GM19043 (cell line): Measurements from ENCODE around the gene SYN1.

Experiments used
- ATAC-seq: cut with Tn5 transposase; IDR thresholded peaks from one replicate; pipeline ENCODE4 v1.9.1; 2021; ENCODE audit warnings: low read depth; ENCODE audit not compliant: unreplicated experiment

Gene SYN1

DNA sequence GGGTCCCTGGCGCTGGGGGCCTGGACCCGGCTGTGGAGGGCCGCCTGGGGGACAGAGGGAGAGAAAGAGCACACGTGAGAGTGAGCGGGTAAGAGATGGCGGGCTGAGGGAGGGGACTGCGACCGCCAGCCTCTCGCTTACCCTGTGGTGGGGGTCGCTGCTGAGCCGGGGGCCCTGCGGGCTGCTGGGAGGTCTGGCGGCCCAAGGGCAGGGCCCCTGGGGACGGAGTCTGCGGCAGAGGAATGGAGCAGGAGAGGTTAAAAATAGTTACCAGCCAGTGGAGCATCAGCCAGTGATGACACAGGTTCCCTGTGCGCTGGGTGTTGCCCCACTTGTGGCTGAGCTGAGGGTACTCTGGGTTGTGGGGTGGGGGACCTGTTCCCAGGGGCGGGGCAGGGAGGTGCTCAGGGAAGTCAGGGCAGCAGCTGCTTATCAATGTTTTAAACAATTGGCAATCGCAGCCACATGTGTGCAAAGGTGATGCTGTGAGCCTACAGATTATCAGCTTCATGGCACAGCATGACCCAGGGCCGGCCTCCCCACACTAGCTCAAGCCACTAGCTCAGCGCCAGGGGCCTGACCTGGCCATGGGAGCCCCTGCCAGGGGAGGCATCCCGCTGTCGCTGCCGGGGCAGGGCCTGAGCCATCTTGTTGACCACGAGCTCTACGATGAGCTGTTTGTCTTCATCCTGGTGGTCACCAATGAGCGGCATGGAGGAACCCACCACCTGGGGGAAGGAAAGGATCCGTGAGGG, 44.9 kb downstream of the SYN1 start:
- ATAC-seq: no peak

DNA sequence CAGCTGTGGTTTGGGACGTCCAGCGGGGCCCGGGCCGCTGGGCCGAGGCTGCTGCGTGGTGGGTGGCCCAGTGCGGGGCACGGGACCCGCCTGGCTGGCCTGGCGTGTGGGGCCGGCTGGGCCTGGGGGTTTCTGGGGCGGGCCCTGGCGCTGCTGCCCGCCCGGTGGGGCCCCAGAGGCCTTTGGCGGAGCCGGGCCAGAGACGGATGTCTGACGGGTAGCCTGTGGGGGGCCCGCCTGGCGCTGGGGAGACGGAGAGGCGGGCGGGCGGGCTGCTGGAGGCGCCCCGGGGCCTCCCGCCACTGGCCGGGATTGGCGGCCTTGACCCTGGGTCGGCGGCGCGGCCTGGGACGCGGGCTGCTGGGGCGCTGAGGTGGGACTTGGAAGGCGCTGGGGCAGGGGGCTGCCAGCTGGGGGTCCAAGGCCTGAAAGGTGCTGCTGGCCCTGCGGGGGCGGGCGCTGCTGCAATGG, 45.5 kb downstream of the SYN1 start:
- ATAC-seq: no peak

DNA sequence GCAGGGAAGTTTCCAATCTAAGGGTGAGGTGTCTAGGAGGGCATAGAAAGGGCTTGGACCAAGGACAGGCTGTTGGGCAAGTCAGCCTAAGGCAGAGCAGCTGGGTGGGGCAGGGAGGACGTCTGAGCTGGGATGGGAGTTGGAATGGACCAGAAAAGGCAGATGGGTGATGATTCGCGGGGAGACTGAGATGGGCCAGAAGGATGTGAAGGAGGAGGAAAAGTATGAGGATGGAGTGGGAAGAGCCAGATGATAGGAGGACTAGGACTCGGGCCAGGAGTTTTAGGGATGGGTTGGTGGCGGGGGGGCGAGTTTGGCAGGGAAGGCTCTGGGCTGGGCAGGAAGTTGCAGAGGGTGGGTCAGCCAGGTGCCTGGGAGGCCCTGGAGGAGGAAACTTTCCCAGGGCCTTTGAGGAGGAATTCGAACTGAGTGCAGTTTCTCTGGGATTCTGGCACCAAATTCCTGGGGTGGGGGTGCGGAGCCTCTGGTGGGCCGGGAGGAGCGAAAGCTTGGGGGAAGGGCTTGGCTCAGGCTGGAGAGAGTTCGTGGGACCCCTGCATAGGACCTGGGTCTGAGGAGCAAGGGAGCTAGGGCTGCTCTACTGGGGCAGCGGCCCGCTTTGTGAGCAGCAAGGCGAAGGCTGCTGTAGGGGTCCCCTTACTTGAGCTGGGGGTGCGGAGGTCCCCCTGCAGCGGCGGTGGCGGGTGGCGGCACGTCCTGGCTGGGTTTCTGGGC, 46.1 kb downstream of the SYN1 start:
- no peak for ATAC-seq

DNA sequence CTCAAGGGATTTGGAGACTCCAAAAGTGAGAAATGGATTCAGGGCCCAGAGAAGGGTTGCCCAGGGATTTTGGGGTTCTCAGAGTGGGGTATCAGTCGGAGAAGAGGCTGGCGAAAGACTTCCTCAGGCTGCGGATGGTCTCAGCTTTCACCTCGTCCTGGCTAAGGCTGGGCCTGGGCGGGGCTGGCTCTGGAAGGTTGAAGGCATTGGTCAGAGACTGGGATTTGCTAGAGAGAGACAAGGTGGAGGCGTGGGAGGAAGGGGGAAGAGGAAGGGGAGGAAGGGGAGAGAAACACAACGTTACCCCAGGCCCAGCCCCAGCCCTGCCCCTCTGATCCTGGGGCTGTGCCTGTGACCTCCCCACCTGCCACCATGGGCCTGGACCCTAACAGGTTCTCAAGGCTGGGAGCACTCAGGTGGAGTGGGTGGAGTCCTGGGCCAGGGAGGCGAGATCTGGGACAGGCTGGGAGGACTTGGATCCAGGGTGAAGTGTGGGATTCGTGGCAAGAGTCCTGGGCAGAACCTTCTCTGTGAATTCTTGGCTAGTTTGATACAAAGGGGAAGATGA, 46.8 kb downstream of the SYN1 start:
- ATAC-seq: no peak

DNA sequence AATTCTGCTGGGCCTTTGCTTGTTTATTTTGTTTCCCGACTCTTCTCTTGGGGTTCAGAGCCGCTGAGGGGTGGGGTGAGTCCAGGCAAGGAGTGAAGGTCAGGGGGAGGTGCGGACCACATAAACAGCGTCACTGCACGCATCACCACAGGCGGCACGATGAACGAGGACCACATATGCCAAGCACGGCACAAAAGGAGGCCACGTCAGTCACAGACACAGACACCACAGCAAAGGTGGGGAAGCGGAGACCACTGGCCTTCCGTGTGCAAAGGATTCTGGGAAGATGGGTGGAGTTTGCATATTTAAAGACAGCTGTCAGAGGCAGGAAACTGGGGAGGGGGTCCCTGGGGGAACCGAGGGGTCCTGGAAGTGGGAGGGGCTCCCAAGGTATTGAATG, 47.8 kb downstream of the SYN1 start:
- no peak for ATAC-seq

DNA sequence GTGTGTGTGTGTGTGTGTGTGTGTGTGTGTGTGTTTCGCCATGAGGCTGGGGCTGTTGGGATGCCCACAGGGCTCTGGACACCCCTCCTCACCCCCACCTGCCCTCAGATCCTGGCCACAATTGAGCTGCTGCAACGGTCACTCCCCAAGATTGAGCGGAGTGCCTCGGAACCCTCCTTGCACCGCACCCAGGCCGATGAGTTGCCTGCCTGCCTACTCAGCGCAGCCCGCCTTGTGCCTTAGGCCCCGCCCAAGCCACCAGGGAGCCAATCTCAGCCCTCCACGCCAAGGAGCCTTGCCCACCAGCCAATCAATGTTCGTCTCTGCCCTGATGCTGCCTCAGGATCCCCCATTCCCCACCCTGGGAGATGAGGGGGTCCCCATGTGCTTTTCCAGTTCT, 48.4 kb downstream of the SYN1 start:
- ATAC-seq: no peak

DNA sequence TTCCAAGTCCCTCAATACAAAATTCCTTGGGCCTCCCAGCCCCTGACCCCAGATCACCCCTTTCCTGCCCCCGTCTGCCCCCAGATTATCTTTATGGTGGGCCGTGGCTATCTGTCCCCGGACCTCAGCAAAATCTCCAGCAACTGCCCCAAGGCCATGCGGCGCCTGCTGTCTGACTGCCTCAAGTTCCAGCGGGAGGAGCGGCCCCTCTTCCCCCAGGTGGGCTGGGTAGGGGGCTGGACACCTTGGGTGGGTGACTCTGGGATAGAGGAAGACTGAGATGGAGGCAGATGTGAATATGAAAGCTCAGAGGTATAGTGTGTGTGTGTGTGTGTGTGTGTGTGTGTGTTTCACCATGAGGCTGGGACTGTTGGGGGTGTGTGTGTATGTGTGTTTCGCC, 48.9 kb downstream of the SYN1 start:
- ATAC-seq: no peak

DNA sequence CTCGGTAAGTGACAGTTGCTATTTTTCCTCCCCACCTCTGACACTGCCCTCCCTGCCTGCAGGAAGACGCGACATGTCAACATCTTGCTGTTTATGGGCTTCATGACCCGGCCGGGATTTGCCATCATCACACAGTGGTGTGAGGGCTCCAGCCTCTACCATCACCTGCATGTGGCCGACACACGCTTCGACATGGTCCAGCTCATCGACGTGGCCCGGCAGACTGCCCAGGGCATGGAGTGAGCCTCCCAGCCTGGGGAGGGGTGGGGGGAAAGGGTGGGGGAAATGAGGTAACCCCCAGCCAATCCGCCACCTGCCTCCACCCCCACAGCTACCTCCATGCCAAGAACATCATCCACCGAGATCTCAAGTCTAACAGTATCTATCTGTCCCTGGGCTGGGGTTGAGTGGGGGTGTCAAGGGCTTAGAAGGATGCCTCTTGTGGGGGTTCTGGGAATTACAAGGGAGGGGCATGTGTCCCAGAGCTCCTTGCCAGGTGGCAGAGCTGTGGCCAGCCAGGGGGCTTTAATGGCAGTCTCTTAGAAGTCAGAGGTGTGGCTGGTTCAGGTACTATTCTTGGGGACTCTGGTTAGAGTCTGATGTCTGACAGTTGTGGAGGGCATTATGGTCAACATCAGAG, 50.9 kb downstream of the SYN1 start:
- ATAC-seq: no peak

DNA sequence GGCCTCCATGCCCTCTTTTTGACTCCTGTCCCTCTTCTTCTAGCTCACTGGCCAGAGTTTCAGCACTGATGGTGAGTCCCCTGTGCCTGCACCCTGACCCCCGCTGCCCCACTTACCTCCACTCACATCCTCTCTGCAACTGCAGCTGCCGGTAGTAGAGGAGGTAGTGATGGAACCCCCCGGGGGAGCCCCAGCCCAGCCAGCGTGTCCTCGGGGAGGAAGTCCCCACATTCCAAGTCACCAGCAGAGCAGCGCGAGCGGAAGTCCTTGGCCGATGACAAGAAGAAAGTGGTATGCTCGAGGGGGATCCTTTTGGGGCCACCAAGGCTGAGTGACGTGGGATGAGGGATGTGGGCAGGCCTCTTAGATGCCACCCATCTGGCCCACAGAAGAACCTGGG, 52.8 kb downstream of the SYN1 start:
- no peak for ATAC-seq

DNA sequence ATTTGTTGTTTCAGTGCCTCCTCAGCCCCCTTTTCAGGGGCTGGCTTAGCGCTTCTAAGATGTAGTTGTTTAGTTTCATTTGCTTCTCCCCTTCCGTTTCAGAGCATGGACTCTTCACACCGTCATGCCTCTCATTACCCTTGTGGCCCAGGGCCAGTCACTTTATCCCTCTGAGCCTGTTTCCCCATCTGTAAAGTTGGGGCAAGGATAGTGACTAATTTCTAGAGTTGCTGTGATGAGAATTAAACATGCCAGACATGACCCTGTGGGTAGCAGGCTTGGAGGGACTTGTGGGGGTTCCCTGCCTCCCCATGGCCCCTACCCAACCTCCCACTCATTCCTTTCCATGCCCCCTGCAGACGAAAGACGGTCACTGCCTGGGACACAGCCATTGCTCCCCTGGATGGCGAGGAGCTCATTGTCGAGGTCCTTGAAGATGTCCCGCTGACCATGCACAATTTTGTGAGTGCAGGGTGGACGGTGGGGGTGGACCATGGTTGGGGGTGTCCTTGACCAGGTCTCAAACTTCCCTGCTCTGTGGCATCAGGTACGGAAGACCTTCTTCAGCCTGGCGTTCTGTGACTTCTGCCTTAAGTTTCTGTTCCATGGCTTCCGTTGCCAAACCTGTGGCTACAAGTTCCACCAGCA, 55.1 kb downstream of the SYN1 start:
- no peak for ATAC-seq

DNA sequence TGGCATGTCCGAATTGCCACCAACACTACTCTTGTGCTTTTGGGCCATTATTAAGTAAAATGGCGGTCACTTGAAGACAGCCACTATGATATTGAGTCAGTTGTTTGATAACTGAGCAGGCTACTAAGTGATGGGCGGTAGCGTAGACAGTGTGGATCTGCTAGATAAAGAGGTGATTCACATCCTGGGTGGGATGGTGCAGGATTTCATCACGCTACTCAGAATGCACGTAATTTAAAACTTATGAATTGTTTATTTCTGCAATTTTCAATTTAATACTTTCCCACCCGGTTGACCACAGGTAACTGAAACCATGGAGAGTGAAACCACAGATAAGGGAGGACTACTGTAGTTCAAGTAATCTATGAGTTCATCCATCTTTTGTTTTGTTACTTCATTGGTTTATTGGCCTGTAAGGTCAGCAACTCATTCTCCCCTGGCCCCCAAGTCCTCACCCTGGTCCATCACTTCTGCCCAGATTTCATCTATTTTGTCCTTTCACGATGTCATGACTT, 55.8 kb downstream of the SYN1 start:
- no peak for ATAC-seq

DNA sequence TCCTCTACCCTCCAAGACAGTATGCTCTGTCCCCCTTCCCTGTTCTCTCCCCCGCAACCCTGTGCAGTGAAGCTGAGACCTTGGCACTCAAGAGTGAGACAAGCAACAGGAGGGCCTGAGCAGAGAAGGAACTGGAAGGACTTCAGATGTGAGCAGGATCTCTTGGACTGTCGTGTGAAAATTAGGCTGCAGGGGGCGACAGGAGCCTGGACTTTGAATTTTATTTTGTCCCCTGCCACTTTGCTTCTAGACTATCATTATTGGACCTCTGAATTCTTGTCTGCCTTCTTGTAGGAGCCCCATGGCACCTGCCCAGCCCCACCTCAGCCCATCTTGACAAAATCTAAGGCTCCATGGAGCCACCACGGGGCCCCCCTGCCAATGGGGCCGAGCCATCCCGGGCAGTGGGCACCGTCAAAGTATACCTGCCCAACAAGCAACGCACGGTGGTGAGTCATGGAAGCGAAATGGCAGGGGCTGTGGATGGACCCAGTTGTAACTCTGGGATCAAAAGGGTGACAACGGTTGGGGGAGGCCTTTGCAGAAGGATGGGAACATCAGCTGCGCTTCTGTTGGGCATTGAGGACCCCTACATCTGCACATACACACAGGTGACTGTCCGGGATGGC, 56.9 kb downstream of the SYN1 start:
- ATAC-seq: no peak

DNA sequence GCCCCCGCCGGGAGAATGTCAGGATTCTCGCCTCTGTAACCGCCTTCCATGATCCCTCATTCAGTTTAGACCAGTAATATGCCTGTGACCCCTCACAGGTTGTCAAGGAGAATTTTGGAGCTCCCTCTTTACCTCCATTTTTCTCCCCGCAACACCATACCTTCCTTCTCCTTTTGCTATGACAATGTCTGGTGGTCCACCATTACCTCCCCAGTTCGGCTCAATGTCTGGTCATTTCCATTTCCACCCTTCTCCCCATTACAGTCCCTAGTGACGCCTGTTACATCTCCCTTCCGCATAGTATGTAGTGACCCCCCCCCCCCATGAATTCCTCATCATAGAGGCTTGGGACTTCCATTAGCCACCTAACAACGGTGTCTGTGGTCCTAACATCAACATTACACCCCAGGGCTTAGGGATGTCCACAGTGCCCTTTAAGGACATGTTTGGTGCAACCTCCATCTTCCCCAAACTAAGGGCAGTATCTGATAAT, 58.0 kb downstream of the SYN1 start:
- no peak for ATAC-seq

DNA sequence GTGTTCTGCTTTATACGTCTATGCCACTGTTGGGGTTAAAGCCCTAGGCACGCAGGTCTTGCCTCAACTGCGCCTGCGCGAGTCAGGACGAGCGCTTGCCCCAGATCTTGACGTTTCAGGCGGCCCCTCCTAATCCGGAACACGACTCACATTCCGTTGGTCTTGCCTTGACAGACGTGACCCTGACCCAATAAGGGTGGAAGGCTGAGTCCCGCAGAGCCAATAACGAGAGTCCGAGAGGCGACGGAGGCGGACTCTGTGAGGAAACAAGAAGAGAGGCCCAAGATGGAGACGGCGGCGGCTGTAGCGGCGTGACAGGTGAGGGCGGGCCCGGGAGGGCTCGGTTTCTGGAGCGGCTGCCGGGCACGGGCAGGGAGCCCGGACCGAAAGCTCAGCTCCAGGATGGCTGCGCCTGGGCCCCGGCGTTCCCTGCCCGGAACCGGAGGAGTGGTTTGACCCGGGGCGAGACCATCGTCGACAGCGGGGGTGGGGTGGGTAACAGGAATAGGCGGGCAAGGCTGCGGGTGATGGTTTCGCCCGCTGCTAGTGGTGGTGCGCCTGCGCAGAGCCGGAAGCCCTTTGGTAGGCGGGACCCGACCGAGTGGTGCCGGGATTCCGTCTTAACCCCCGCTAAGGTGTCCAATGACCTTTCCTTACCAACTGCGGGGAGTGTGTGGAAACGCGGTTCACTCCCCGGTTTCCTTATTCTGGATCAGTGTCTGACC, 58.6 kb downstream of the SYN1 start, which contains the start of gene ARAF:
ARAF (plus strand) TSS at position 272 of the 725 bp plus-strand sequence. CDS start 1,763 bp downstream, outside the sequence.
- ATAC-seq: peak; percentile 82

DNA sequence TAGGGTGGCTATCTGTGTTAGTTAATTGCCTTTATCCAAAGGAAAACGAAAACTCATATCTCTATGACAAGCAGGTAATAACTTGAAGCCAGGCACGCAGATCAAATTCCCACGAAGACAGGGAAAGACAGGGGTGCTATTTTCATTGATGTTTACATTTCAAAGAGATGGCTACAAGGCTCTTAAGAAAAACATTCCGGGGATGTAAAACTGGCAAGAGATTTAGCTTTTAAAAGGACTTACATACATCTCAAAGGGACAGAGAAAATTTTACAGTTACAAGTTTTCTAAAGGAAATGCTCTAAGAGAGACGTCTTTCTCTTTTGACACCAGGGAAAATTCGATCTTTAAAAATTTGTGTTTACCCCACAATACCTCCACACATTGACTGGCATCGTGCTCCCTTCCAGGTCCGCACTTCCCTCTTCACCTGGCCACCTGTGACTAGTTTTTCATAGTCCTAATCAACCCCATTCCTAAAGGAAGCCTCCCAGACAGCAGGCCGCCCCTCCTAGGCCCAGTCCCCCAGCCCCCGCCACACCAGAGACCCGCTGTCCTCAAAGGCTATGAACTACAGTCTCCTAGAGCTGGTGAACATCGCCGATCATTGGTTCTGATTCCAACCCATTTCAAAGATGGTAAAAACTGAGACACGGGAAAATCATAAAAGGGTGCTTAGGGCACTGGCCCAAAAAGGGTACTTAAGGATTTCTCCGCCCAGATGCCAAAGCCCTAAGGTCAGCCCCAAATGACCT, 59.3 kb downstream of the SYN1 start:
- no peak for ATAC-seq

DNA sequence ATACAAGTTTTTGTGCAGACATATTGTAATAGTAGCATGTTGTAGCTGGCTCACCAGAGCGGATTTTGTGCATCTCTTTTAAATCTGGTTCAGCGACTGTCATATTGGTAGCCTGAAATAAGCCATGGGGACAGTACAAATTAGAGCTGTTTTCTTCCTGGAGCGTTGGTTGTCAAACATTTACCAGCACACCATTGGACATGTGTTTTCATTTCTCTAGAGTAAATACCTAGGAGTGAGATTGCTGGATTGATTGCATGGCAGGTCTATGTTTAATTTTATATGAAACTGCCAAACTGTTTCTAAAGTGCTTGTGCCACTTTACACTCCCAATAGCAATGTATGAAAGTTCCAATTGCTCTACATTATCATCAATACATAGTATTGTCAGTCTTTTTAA, 61.2 kb downstream of the SYN1 start:
- no peak for ATAC-seq

DNA sequence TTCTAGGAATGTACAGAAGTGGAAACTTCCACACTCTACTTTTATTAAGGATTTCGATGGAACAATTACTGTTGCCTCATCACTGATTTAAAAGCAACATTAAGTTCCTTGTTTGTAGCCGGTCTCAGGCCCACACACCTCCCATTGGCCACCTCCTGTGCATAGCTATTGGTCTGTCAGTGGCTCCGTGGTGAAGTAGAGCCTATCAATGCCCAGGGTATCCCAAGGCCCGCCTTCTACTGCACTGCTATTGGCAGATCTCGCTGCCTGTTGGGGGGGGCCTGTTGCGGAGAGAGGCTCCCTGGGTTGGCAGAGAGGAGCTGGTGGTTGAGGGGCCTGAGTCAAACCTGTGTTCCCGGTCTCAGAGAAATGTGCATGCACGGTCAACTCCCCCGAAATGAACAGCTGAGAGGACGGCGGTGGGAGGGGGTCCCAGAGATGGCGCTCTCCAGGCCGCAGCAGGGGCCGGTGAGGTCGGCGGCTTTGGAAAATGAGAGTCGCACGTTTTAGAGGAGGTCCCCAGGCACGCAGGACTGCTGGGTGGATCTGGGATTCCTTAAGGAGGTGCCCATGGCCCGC, 63.5 kb downstream of the SYN1 start:
- ATAC-seq: peak; percentile 85

DNA sequence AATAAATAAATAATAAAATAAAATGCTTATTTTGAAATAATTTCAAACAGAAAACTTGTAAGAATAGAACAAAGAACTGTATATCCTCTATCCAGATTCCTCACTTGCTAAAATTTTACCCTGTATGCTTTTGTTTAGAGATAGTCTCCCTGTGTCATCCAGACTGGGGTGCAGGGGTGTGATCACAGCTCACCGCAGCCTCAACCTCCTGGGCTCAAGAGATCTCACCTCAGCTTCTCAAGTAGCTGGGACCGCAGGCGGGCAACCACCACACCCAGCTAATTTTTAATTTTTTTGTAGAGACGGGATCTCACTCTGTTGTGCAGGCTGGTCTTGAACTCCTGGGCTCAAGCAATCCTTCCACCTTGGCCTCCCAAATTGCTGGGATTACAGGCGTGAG, 76.2 kb downstream of the SYN1 start:
- ATAC-seq: no peak
